Gastrocnemius medialis (tissue), 4 donors: ENCODE measurements around the gene MARF1. TPM values are rescaled to one million over a fixed set of nuclear protein-coding genes. Genes with fewer than 3 reads are reported as not detected.
A peak's percentile ranks its signal among the peaks of the same experiment; 100 is the strongest.

Experiments
- ATAC-seq, 2 donors: fragments of 150-250 bp; one replicate each; pipeline ENCODE4 v1.9.1; 2016
- DNase-seq, 2 donors: peaks; one replicate each; pipeline ENCODE4 v3.0.0-alpha.2; 2019
- H3K27ac ChIP-seq, 4 donors: fragments of 200-600 bp; sonication (generic); 1 replicate in 1 of 4; 2 replicates in 3 of 4; pipeline ENCODE4 v1.5.1; 2016 to 2018; ENCODE audit warnings: mild to moderate bottlenecking in 2 of 4, moderate library complexity in 1 of 4
- H3K27me3 ChIP-seq, 3 donors: fragments of 200-600 bp; sonication (generic) in 2 of 3; 1 replicate in 1 of 3; 2 replicates in 2 of 3; pipeline versions ENCODE4 v1.5.1 to v1.6.0; 2016 to 2019; ENCODE audit warnings: mild to moderate bottlenecking in 1 of 3, moderate library complexity in 1 of 3
- H3K36me3 ChIP-seq, 2 donors: fragments of 200-600 bp; sonication (generic) in 1 of 2; one replicate each; pipeline ENCODE4 v1.5.1; 2017 to 2018
- H3K4me1 ChIP-seq, 2 donors: fragments of 200-600 bp; sonication (generic) in 1 of 2; one replicate each; pipeline ENCODE4 v1.5.1; 2016 to 2017; ENCODE audit warnings: mild to moderate bottlenecking in 2 of 2
- H3K4me3 ChIP-seq, 4 donors: fragments of 200-600 bp; sonication (generic) in 3 of 4; 1 replicate in 1 of 4; 2 replicates in 3 of 4; pipeline ENCODE4 v1.5.1; 2016 to 2019; ENCODE audit warnings: mild to moderate bottlenecking in 2 of 4
- H3K9me3 ChIP-seq, 3 donors: fragments of 200-600 bp; sonication (generic) in 2 of 3; 1 replicate in 1 of 3; 2 replicates in 2 of 3; pipeline ENCODE4 v1.5.1; 2016 to 2019
- POLR2A ChIP-seq, 2 donors: fragments of 450-650 bp; IDR thresholded peaks; one replicate each; pipeline ENCODE4 v1.6.1; 2017; ENCODE audit warnings: antibody characterized with exemption in 2 of 2, mild to moderate bottlenecking in 2 of 2, moderate library complexity in 2 of 2
- in situ Hi-C, 4 donors: fragments of 200-750 bp; cut with MboI; loops; one replicate each; pipeline versions ENCODE4 v1.15.0 to v1.8.0; 2017; ENCODE audit warnings: low sequenced_read_pairs in 4 of 4
- intact Hi-C: fragments of 100-400 bp; cut with DNase I; formaldehyde crosslinking; loops from one replicate; pipeline ENCODE4 v1.15.1; 2023; ENCODE audit warnings: low total_unique reads
- total RNA-seq, 4 donors: library from RNA; depleted of rRNA; stranded (reverse); fragments of >200 nt; gene quantifications; one replicate each; pipeline versions ENCODE4 v1.1.0 to v1.2.3, GENCODE V29; 2016
- TF ChIP-seq, protein P1 (sequence below), 5 experiments: fragments of 450-650 bp in 3 of 5; fragments of 200-600 bp in 2 of 5; sonication (generic) in 2 of 5; IDR thresholded peaks in 4 of 5; conservative IDR thresholded peaks in 1 of 5; 1 replicate in 4 of 5; 2 replicates in 1 of 5; pipeline ENCODE4 v1.5.1; 2016 to 2019; ENCODE audit warnings: antibody characterized with exemption in 5 of 5, mild to moderate bottlenecking in 3 of 5, moderate library complexity in 3 of 5

The MARF1 gene
- total RNA-seq, 4 donors from 2014 or later: 19.5 to 29.8 (median 26.5) TPM

DNA sequence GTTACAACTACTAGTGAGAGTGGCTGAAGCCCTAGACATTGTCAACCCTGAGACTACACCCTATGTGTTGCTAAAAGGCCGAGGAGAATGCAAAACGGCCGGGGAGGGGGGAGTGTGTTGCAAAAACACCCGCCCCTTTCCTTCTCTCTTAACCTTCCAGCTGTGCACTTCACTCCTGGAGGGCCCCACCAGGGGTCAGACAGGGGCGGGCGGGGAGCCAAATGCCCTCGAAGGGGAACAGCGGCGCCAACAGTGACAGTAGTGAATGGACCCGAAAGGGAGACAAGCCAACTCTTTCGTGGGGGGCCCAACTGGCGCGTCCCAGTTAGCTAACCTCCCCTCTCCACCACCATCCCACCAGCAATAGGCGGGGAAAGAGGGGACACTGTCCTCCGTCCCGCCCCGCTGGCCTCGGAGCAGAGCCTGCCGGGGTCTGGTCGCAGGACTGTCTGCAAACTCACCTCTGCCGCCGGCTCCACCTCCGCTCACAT, 352 bp downstream of the MARF1 start:
- peaks cover 0 to 16% of the 10 kb centered on the region in 2 donors for H3K36me3 ChIP-seq
- ATAC-seq (peak; percentile 55 to 68), DNase-seq (peak; percentile 41 to 81)
- intact Hi-C loops: loop anchor here (5.0 to 10.0 kb wide), 2 partner anchors 80 to 208 kb away; partner anchors contain the start of gene BMERB1
- H3K27me3 ChIP-seq: no peaks in the 10 kb centered on the region
- peak overlapping the region; percentile 83 to 98 (median 96) for H3K4me3 ChIP-seq
- peak overlapping the region; percentile 97 to 100 (median 99) for H3K27ac ChIP-seq
- in situ Hi-C loops: no loop called here
- no peak for TF ChIP-seq POLR2A (IDR thresholded peaks at IDR 0.05)
- TF ChIP-seq, protein P1, sequence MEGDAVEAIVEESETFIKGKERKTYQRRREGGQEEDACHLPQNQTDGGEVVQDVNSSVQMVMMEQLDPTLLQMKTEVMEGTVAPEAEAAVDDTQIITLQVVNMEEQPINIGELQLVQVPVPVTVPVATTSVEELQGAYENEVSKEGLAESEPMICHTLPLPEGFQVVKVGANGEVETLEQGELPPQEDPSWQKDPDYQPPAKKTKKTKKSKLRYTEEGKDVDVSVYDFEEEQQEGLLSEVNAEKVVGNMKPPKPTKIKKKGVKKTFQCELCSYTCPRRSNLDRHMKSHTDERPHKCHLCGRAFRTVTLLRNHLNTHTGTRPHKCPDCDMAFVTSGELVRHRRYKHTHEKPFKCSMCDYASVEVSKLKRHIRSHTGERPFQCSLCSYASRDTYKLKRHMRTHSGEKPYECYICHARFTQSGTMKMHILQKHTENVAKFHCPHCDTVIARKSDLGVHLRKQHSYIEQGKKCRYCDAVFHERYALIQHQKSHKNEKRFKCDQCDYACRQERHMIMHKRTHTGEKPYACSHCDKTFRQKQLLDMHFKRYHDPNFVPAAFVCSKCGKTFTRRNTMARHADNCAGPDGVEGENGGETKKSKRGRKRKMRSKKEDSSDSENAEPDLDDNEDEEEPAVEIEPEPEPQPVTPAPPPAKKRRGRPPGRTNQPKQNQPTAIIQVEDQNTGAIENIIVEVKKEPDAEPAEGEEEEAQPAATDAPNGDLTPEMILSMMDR (IDR thresholded peaks at IDR 0.05 in 4 of 5, conservative IDR thresholded peaks at IDR 0.05 in 1 of 5): peak; percentile 16 to 49 (median 30)
- H3K9me3 ChIP-seq: no peaks in the 10 kb centered on the region
- H3K4me1 ChIP-seq: peaks cover 24% of the 10 kb centered on the region in 2 donors

DNA sequence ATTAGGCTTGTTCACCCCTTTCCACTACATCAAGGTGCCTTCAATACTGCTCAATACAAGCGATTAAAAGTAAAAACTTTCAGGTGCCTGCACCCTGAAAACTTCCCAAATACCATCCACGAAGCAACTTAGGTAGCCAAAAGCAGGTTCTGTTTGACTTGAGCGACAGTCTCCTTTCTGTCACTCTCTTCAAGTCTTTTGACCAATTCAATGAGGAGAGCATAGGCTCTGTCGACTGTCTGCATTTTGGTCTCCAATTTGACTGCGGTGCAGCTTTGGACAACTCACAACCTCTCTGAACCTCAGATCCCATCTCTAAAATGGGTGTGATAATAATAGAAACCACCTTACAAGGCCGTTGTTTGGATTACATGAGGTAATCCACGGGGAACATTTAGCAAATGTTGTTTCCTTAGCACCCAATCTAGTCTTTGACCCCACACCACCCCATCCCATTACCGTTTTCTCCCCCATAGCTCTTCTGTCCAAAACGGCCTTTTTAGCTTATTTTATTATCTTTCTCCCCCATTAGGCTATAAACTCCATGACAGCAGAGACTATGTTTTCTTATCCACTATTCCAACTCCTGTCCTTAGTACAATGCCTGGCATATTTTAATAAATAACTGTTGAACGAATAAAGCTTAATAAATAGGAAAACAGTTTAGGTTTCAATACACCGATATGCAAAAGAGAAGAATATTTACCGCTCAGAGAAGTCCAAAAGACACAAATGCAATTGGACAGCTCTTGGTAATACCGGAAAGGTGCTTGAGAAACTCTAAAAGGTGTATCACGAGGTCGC, 999 bp downstream of the MARF1 start:
- in situ Hi-C loops (no loop called here), intact Hi-C loops (loop anchor here (5.0 to 10.0 kb wide), 2 partner anchors 80 to 207 kb away; partner anchors contain the start of gene BMERB1)
- H3K36me3 ChIP-seq: peaks cover 0 to 22% of the 10 kb centered on the region in 2 donors
- H3K27ac ChIP-seq: peak overlapping the region; percentile 97 to 100 (median 99)
- H3K4me3 ChIP-seq: peak overlapping the region; percentile 83 to 98 (median 96)
- TF ChIP-seq, protein P1 (IDR thresholded peaks at IDR 0.05 in 4 of 5, conservative IDR thresholded peaks at IDR 0.05 in 1 of 5): no peak
- no peak for TF ChIP-seq POLR2A (IDR thresholded peaks at IDR 0.05)
- no peak for DNase-seq
- H3K4me1 ChIP-seq: peaks cover 24% of the 10 kb centered on the region in 2 donors
- H3K27me3 ChIP-seq: no peaks in the 10 kb centered on the region
- no peaks in the 10 kb centered on the region for H3K9me3 ChIP-seq
- ATAC-seq: no peak

DNA sequence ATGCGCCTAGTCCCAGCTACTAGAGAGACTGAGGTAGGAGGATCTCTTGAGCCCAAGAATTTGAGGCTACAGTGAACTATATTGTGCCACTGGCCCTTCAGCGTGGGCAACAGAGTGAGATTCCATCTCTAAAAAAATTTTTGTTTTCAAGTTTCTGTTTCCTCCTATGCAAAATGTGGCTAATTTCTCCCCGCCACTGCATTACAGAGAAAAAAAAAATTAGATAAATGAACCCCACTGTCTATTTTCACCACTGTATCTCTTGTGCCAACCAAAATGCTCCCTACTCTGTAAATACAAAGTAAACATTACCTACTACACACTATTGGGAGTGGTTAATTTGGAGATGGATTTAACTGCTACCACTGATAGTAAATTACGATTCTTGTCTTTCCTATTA, 2.0 kb downstream of the MARF1 start:
- Histone ChIP-seq H3K27me3 (no peaks in the 10 kb centered on the region), H3K4me3 (no peak overlapping the region), H3K36me3 (peaks cover 0 to 32% of the 10 kb centered on the region in 2 donors), H3K27ac (peak overlapping the region; percentile 97 to 100 (median 99)), H3K4me1 (peaks cover 24% of the 10 kb centered on the region in 2 donors), H3K9me3 (no peaks in the 10 kb centered on the region)
- intact Hi-C loops: loop anchor here (5.0 to 10.0 kb wide), 2 partner anchors 79 to 206 kb away; partner anchors contain the start of gene BMERB1
- no peak for TF ChIP-seq POLR2A (IDR thresholded peaks at IDR 0.05)
- TF ChIP-seq, protein P1 (IDR thresholded peaks at IDR 0.05 in 4 of 5, conservative IDR thresholded peaks at IDR 0.05 in 1 of 5): no peak
- no peak for ATAC-seq
- in situ Hi-C loops: no loop called here
- DNase-seq: no peak

DNA sequence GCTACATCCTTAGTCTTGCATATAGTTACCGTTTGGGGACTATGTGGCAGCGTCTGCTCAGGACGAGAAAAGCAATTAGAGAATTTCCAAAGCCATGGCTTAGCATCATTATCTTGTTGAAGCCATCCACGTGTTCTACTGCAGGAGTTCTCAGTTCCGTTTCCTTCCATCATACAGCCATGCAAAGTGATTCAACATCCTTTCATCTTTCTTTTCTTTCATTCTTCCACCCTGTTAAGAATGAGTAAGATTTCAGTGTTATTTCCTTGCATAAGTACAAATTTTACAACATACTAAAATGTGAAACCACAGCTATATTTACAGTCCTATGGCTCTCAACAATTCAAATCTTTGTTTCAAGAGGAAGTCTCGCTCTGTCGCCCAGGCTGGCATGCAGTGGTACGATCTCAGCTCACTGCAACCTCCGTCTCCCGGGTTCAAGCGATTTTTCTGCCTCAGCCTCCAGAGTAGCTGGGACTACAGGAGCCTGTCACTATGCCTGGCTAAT, 3.8 kb downstream of the MARF1 start:
- Histone ChIP-seq H3K4me3 (no peak overlapping the region), H3K4me1 (peaks cover 23 to 24% of the 10 kb centered on the region in 2 donors), H3K27me3 (no peaks in the 10 kb centered on the region), H3K36me3 (peaks cover 0 to 51% of the 10 kb centered on the region in 2 donors), H3K27ac (no peak overlapping the region), H3K9me3 (no peaks in the 10 kb centered on the region)
- DNase-seq: no peak
- in situ Hi-C loops (no loop called here), intact Hi-C loops (no loop called here)
- no peak for ATAC-seq
- TF ChIP-seq POLR2A (IDR thresholded peaks at IDR 0.05): no peak
- TF ChIP-seq, protein P1 (IDR thresholded peaks at IDR 0.05 in 4 of 5, conservative IDR thresholded peaks at IDR 0.05 in 1 of 5): no peak
